Effector memory CD8-positive, alpha-beta T cell (primary cell): Measurements from ENCODE around the gene OASL.

Experiments used
- ATAC-seq: fragments of 150-1000 bp; cut with Tn5 transposase; replicated peaks from 2 replicates; pipeline ENCODE4 v1.10.0; 2021; ENCODE audit warnings: mild to moderate bottlenecking, moderate library complexity
- DNase-seq, 3 experiments: peaks; one replicate each; pipeline ENCODE4 v3.0.0; 2021
- H3K27ac Mint-ChIP-seq, 2 donors: one replicate each; pipeline ENCODE4 v1.8.0; 2022; ENCODE audit warnings: mild to moderate bottlenecking in 2 of 2, mixed read lengths in 2 of 2, moderate library complexity in 2 of 2
- H3K27me3 Mint-ChIP-seq, 2 donors: one replicate each; pipeline ENCODE4 v1.8.0; 2022; ENCODE audit warnings: mixed read lengths in 2 of 2
- H3K36me3 Mint-ChIP-seq: one replicate; pipeline ENCODE4 v1.8.0; 2022; ENCODE audit warnings: mild to moderate bottlenecking, moderate library complexity, mixed read lengths; ENCODE audit not compliant: insufficient read depth
- H3K4me1 Mint-ChIP-seq, 2 donors: one replicate each; pipeline ENCODE4 v1.8.0; 2022; ENCODE audit warnings: low read depth in 2 of 2, mixed read lengths in 2 of 2
- H3K4me3 Mint-ChIP-seq, 2 donors: one replicate each; pipeline ENCODE4 v1.8.0; 2022; ENCODE audit warnings: mild to moderate bottlenecking in 2 of 2, mixed read lengths in 2 of 2, moderate library complexity in 2 of 2
- H3K9me3 Mint-ChIP-seq, 2 donors: one replicate each; pipeline ENCODE4 v1.8.0; 2022; ENCODE audit warnings: mixed read lengths in 2 of 2

The OASL gene

GRCh38 chr12:120999191-121000120 lies 39.6 kb downstream of the OASL start:
- H3K36me3 Mint-ChIP-seq = peaks cover 19% of the 10 kb centered on the region
- peaks cover 0 to 3% of the 10 kb centered on the region in 2 donors for H3K4me1 Mint-ChIP-seq
- H3K4me3 Mint-ChIP-seq = no peak overlapping the region
- peaks cover 0 to 11% of the 10 kb centered on the region in 2 donors for H3K9me3 Mint-ChIP-seq
- no peak overlapping the region for H3K27ac Mint-ChIP-seq
- no peak for ATAC-seq
- DNase-seq = no peak
- H3K27me3 Mint-ChIP-seq = peaks cover 10 to 17% of the 10 kb centered on the region in 2 donors

GRCh38 chr12:120998435-120998834 lies 40.6 kb downstream of the OASL start:
- ATAC-seq = no peak
- H3K36me3 Mint-ChIP-seq = peaks cover 11% of the 10 kb centered on the region
- peaks cover 0 to 3% of the 10 kb centered on the region in 2 donors for H3K4me1 Mint-ChIP-seq
- DNase-seq = no peak
- no peak overlapping the region for H3K4me3 Mint-ChIP-seq
- H3K27ac Mint-ChIP-seq = no peak overlapping the region
- H3K9me3 Mint-ChIP-seq = peaks cover 0 to 11% of the 10 kb centered on the region in 2 donors
- H3K27me3 Mint-ChIP-seq = peaks cover 10 to 18% of the 10 kb centered on the region in 2 donors

GRCh38 chr12:120997448-120997847 lies 41.6 kb downstream of the OASL start:
- Mint-ChIP-seq H3K4me3 (no peak overlapping the region), H3K27me3 (peaks cover 10 to 24% of the 10 kb centered on the region in 2 donors), H3K36me3 (peaks cover 1% of the 10 kb centered on the region), H3K27ac (no peak overlapping the region), H3K9me3 (peaks cover 0 to 11% of the 10 kb centered on the region in 2 donors), H3K4me1 (peaks cover 0 to 3% of the 10 kb centered on the region in 2 donors)
- no peak for ATAC-seq
- DNase-seq = no peak

GRCh38 chr12:120996133-120996746 lies 42.8 kb downstream of the OASL start:
- no peak overlapping the region for H3K27ac Mint-ChIP-seq
- no peak for DNase-seq
- H3K27me3 Mint-ChIP-seq = peaks cover 10 to 24% of the 10 kb centered on the region in 2 donors
- no peaks in the 10 kb centered on the region for H3K4me1 Mint-ChIP-seq
- H3K36me3 Mint-ChIP-seq = no peaks in the 10 kb centered on the region
- ATAC-seq = no peak
- H3K9me3 Mint-ChIP-seq = peaks cover 0 to 11% of the 10 kb centered on the region in 2 donors
- no peak overlapping the region for H3K4me3 Mint-ChIP-seq

- Mint-ChIP-seq H3K27ac (no peak overlapping the region), H3K9me3 (peaks cover 0 to 11% of the 10 kb centered on the region in 2 donors), H3K27me3 (peaks cover 10 to 24% of the 10 kb centered on the region in 2 donors), H3K4me3 (no peak overlapping the region), H3K36me3 (no peaks in the 10 kb centered on the region), H3K4me1 (no peaks in the 10 kb centered on the region)
- no peak for ATAC-seq
- DNase-seq = no peak
These were observed 44.3 kb downstream of the OASL start for GRCh38 chr12:120994589-120995337.

- Mint-ChIP-seq H3K4me3 (no peak overlapping the region), H3K9me3 (peaks cover 0 to 11% of the 10 kb centered on the region in 2 donors), H3K36me3 (no peaks in the 10 kb centered on the region), H3K27me3 (peaks cover 10 to 28% of the 10 kb centered on the region in 2 donors), H3K27ac (no peak overlapping the region), H3K4me1 (no peaks in the 10 kb centered on the region)
- DNase-seq = no peak
- ATAC-seq = no peak
These were observed 45.0 kb downstream of the OASL start for GRCh38 chr12:120994059-120994458.

- Mint-ChIP-seq H3K27ac (no peak overlapping the region), H3K4me3 (no peak overlapping the region), H3K9me3 (peaks cover 0 to 11% of the 10 kb centered on the region in 2 donors), H3K36me3 (no peaks in the 10 kb centered on the region), H3K27me3 (peaks cover 10 to 34% of the 10 kb centered on the region in 2 donors), H3K4me1 (no peaks in the 10 kb centered on the region)
- ATAC-seq (no peak), DNase-seq (no peak)
These were observed 45.5 kb downstream of the OASL start for GRCh38 chr12:120993496-120993895.

GRCh38 chr12:120992989-120993388 lies 46.1 kb downstream of the OASL start:
- Mint-ChIP-seq H3K4me1 (no peaks in the 10 kb centered on the region), H3K9me3 (peaks cover 0 to 11% of the 10 kb centered on the region in 2 donors), H3K4me3 (no peak overlapping the region), H3K27ac (no peak overlapping the region), H3K36me3 (no peaks in the 10 kb centered on the region), H3K27me3 (peaks cover 10 to 39% of the 10 kb centered on the region in 2 donors)
- no peak for DNase-seq
- ATAC-seq = no peak

GRCh38 chr12:120991965-120992364 lies 47.1 kb downstream of the OASL start:
- no peaks in the 10 kb centered on the region for H3K36me3 Mint-ChIP-seq
- peaks cover 10 to 42% of the 10 kb centered on the region in 2 donors for H3K27me3 Mint-ChIP-seq
- no peaks in the 10 kb centered on the region for H3K4me1 Mint-ChIP-seq
- peaks cover 0 to 11% of the 10 kb centered on the region in 2 donors for H3K9me3 Mint-ChIP-seq
- H3K27ac Mint-ChIP-seq = no peak overlapping the region
- no peak for ATAC-seq
- H3K4me3 Mint-ChIP-seq = no peak overlapping the region
- no peak for DNase-seq

GRCh38 chr12:120990487-120991055 lies 48.5 kb downstream of the OASL start:
- DNase-seq (no peak), ATAC-seq (no peak)
- Mint-ChIP-seq H3K27me3 (peaks cover 6 to 36% of the 10 kb centered on the region in 2 donors), H3K9me3 (peaks cover 0 to 9% of the 10 kb centered on the region in 2 donors), H3K36me3 (no peaks in the 10 kb centered on the region), H3K27ac (no peak overlapping the region), H3K4me3 (no peak overlapping the region), H3K4me1 (no peaks in the 10 kb centered on the region)

GRCh38 chr12:120989687-120990086 lies 49.4 kb downstream of the OASL start:
- H3K27me3 Mint-ChIP-seq = peaks cover 0 to 27% of the 10 kb centered on the region in 2 donors
- no peak overlapping the region for H3K4me3 Mint-ChIP-seq
- no peaks in the 10 kb centered on the region for H3K36me3 Mint-ChIP-seq
- no peak for DNase-seq
- H3K4me1 Mint-ChIP-seq = no peaks in the 10 kb centered on the region
- peaks cover 0 to under 1% of the 10 kb centered on the region in 2 donors for H3K9me3 Mint-ChIP-seq
- no peak for ATAC-seq
- no peak overlapping the region for H3K27ac Mint-ChIP-seq

- Mint-ChIP-seq H3K4me3 (no peak overlapping the region), H3K9me3 (no peaks in the 10 kb centered on the region), H3K4me1 (no peaks in the 10 kb centered on the region), H3K36me3 (no peaks in the 10 kb centered on the region), H3K27ac (no peak overlapping the region), H3K27me3 (peaks cover 0 to 24% of the 10 kb centered on the region in 2 donors)
- no peak for DNase-seq
- no peak for ATAC-seq
These were observed 50.4 kb downstream of the OASL start for GRCh38 chr12:120988658-120989057.

GRCh38 chr12:120988234-120988633 lies 50.8 kb downstream of the OASL start:
- Mint-ChIP-seq H3K27me3 (peaks cover 0 to 21% of the 10 kb centered on the region in 2 donors), H3K36me3 (no peaks in the 10 kb centered on the region), H3K27ac (no peak overlapping the region), H3K9me3 (no peaks in the 10 kb centered on the region), H3K4me1 (no peaks in the 10 kb centered on the region), H3K4me3 (no peak overlapping the region)
- no peak for DNase-seq
- no peak for ATAC-seq
